ENCODE measurements around the gene SNTG2. TPM values are rescaled to one million over a fixed set of nuclear protein-coding genes. Genes with fewer than 3 reads are reported as not detected.

Gene SNTG2
- total RNA-seq, 1 donor from 2014 or later, result 0.47 TPM

DNA sequence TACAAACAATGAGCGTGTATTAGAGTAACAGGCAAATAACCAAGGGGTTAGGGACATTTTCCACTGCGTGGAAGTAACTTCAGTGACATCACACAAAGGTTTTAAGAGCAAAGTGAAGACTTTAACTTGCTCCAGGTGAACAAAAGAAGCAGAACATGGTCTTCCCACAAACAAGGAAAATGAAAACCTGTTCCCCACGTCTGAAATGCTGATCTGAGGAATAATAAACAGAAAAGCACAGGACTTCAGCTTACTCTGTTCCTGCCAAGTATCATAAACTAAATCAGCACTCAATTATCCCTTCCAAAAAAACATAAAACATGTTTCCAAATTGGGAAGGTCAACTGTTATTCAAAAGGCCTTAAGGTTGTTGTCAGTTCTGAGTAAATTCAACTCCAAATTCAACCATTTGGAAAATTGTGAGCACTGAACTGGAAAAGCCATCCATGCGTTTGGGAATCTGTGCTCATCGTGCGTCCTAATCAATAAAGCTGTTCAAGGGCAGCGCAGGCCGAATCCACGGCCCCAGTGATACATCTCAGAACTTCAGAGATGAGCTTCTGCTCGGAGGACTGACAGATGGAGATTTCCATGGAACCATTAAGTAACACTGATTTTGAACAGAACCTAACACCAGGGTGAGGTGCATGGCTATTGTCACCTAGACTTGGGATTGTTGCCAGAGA is 7.7 kb upstream of the SNTG2 start:
- peaks cover 81% of the 10 kb centered on the region for H3K27me3 ChIP-seq (ENCODE audit: low read depth)
- TF ChIP-seq CTCF (IDR thresholded peaks at IDR 0.05; ENCODE audit: borderline replicate concordance), result no peak
- intact Hi-C loops (cut with micrococcal nuclease), result no loop called here
- H3K27ac ChIP-seq (replicated peaks), result no peak overlapping the region
- no peak overlapping the region for H3K4me3 ChIP-seq
- H3K9me3 ChIP-seq (replicated peaks), result peaks cover 18% of the 10 kb centered on the region
- DNase-seq, result no peak
- no peaks in the 10 kb centered on the region for H3K4me1 ChIP-seq
- no peaks in the 10 kb centered on the region for H3K36me3 ChIP-seq

DNA sequence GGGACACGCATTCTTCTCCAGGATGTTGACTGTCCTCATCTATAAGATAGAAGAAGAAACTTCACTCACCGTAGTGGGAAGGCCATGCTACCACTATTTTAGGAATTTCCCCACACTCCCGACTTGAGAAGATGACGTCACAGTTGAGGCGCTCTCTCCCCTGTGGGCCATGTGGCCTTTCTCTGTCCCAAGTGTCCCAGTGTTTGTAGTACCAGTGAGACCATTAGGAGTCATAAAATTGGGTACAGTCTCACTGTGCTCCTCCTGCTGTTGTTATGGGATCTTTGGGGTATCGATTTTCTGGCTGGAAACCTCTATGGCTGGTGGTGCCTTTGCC is 7.2 kb upstream of the SNTG2 start:
- peaks cover 87% of the 10 kb centered on the region for H3K27me3 ChIP-seq (ENCODE audit: low read depth)
- intact Hi-C loops (cut with micrococcal nuclease), result no loop called here
- no peak overlapping the region for H3K4me3 ChIP-seq
- H3K4me1 ChIP-seq, result no peaks in the 10 kb centered on the region
- TF ChIP-seq CTCF (IDR thresholded peaks at IDR 0.05; ENCODE audit: borderline replicate concordance), result no peak
- H3K9me3 ChIP-seq (replicated peaks), result peaks cover 18% of the 10 kb centered on the region
- no peak overlapping the region for H3K27ac ChIP-seq (replicated peaks)
- DNase-seq, result no peak
- H3K36me3 ChIP-seq, result no peaks in the 10 kb centered on the region

- no peak for TF ChIP-seq CTCF (IDR thresholded peaks at IDR 0.05; ENCODE audit: borderline replicate concordance)
- Histone ChIP-seq H3K36me3 (no peaks in the 10 kb centered on the region), H3K9me3 (replicated peaks) (peaks cover 18% of the 10 kb centered on the region), H3K27ac (replicated peaks) (no peak overlapping the region), H3K4me1 (no peaks in the 10 kb centered on the region), H3K27me3 (ENCODE audit: low read depth) (peaks cover 90% of the 10 kb centered on the region), H3K4me3 (no peak overlapping the region)
- intact Hi-C loops (cut with micrococcal nuclease), result no loop called here
- DNase-seq, result no peak
These were observed 6.8 kb upstream of the SNTG2 start for GRCh38 chr2:943821-944220.

GRCh38 chr2:944693-945092 is 6.0 kb upstream of the SNTG2 start:
- Histone ChIP-seq H3K4me3 (no peak overlapping the region), H3K27ac (replicated peaks) (no peak overlapping the region), H3K27me3 (ENCODE audit: low read depth) (peaks cover 90% of the 10 kb centered on the region), H3K36me3 (no peaks in the 10 kb centered on the region), H3K9me3 (replicated peaks) (peaks cover 18% of the 10 kb centered on the region), H3K4me1 (peaks cover 3% of the 10 kb centered on the region)
- no peak for DNase-seq
- no peak for TF ChIP-seq CTCF (IDR thresholded peaks at IDR 0.05; ENCODE audit: borderline replicate concordance)
- intact Hi-C loops (cut with micrococcal nuclease), result no loop called here

DNA sequence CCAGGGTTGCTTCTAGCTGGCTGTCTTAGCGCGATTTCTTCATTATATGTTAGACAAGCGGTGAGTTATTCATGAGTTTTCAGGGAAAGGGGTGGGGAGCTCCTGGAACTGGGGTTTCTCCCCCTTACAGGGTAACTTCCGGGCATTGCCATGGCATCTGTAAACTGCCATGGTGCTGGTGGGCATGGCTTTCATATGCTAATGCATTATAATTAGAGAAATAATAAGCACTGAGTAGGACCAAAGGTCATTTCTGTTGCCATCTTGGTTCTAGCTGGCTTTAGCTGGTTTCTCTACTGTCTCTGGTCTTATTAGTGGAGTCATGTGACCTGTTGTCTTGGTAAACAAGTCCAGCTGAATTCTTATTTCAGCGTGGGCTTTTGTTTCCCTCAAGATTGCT is 5.5 kb upstream of the SNTG2 start:
- Histone ChIP-seq H3K27me3 (ENCODE audit: low read depth) (peaks cover 92% of the 10 kb centered on the region), H3K4me1 (peaks cover 7% of the 10 kb centered on the region), H3K4me3 (no peak overlapping the region), H3K9me3 (replicated peaks) (peaks cover 18% of the 10 kb centered on the region), H3K27ac (replicated peaks) (no peak overlapping the region), H3K36me3 (no peaks in the 10 kb centered on the region)
- TF ChIP-seq CTCF (IDR thresholded peaks at IDR 0.05; ENCODE audit: borderline replicate concordance), result no peak
- intact Hi-C loops (cut with micrococcal nuclease), result no loop called here
- no peak for DNase-seq

Data from left ventricle myocardium inferior (tissue), 1 donor.